HepG2 (cell line): Measurements from ENCODE around the gene WDR49. TPM values are rescaled to one million over a fixed set of nuclear protein-coding genes. Genes with fewer than 3 reads are reported as not detected.

ENCODE experiments used
- ATAC-seq: fragments of 200-7000 bp; cut with Tn5 transposase; 3 replicates; pipeline ENCODE4 v1.9.1; 2020; ENCODE audit warnings: mild to moderate bottlenecking, moderate library complexity
- BruUV-seq: library from RNA; stranded (reverse); fragments of 400-500 nt; replicated peaks from 2 replicates; lab custom pipeline; 2021; lab: Mats Ljungman, UMichigan
- CTCF ChIA-PET: fragments of 300-600 bp; formaldehyde crosslinking; extraction: SDS; loops from one replicate; lab custom pipeline; 2021; ENCODE audit warnings: low total read pairs, inconsistent platforms, low intra/inter-chr PET ratio; lab: Yijun Ruan, JAX
- POLR2A ChIA-PET: fragments of 350-600 bp; sonication (Branson Sonifier 250); formaldehyde crosslinking; loops from one replicate; lab custom pipeline; 2020; ENCODE audit warnings: antibody characterized with exemption, inconsistent platforms; lab: Yijun Ruan, JAX
- DNase-seq: peaks from one replicate; pipeline ENCODE4 v3.0.0-alpha.2; 2015; ENCODE audit warnings: low spot score
- FAIRE-seq: peaks from 3 replicates; lab custom pipeline; 2011; peaks lifted over from hg19 to GRCh38; lab: Jason Lieb, UNC
- H2AFZ ChIP-seq: one replicate; pipeline ENCODE4 v1.6.1; 2011; ENCODE audit warnings: low read length, inconsistent platforms
- H3K27ac ChIP-seq: fragments of 300-600 bp; 3 replicates; pipeline ENCODE4 v1.8.0; 2011; ENCODE audit warnings: mixed run types, mild to moderate bottlenecking, mixed read lengths, low read length, inconsistent platforms; ENCODE audit not compliant: insufficient read depth; ENCODE audit errors: extremely low read length
- H3K27me3 ChIP-seq, 2 experiments: fragments of 200-600 bp in 1 of 2; 2 replicates in 1 of 2; 3 replicates in 1 of 2; pipeline versions ENCODE4 v1.6.0 to v1.8.0; 2011; ENCODE audit warnings: low read length in 2 of 2, mild to moderate bottlenecking in 2 of 2, moderate library complexity in 2 of 2, inconsistent platforms in 1 of 2; ENCODE audit not compliant: insufficient read depth in 2 of 2, control insufficient read depth in 1 of 2
- H3K36me3 ChIP-seq, 2 experiments: fragments of 200-600 bp in 1 of 2; replicated peaks in 1 of 2; 2 replicates in 1 of 2; 3 replicates in 1 of 2; pipeline versions ENCODE4 v1.5.1 to v1.8.0; 2011; ENCODE audit warnings: low read length in 2 of 2, inconsistent platforms in 1 of 2; ENCODE audit not compliant: insufficient read depth in 2 of 2, control insufficient read depth in 1 of 2
- H3K4me1 ChIP-seq: 2 replicates; pipeline ENCODE4 v1.5.1; 2012; ENCODE audit warnings: low read length, inconsistent platforms; ENCODE audit not compliant: insufficient read depth
- H3K4me2 ChIP-seq: 2 replicates; pipeline ENCODE4 v1.6.0; 2011; ENCODE audit warnings: low read depth, low read length, inconsistent platforms
- H3K4me3 ChIP-seq, 3 experiments: fragments of 200-600 bp in 1 of 3; sonication (generic), shearing (Covaris generic) in 1 of 3; replicated peaks in 1 of 3; 2 replicates each; pipeline ENCODE4 v1.5.1; 2011 to 2016; ENCODE audit warnings: low read length in 3 of 3, inconsistent platforms in 2 of 3, low read depth in 2 of 3, mild to moderate bottlenecking in 2 of 3, control low read depth in 1 of 3, mixed read lengths in 1 of 3; ENCODE audit not compliant: insufficient read depth in 1 of 3
- H3K79me2 ChIP-seq: one replicate; pipeline ENCODE4 v1.6.1; 2011; ENCODE audit warnings: low read length, inconsistent platforms; ENCODE audit not compliant: insufficient read depth
- H3K9ac ChIP-seq: 2 replicates; pipeline ENCODE4 v1.6.0; 2011; ENCODE audit warnings: mild to moderate bottlenecking, low read depth, low read length, inconsistent platforms; ENCODE audit not compliant: insufficient read depth
- H3K9me3 ChIP-seq: 2 replicates; pipeline ENCODE4 v1.5.1; 2012; ENCODE audit warnings: mild to moderate bottlenecking, low read length
- H4K20me1 ChIP-seq: 2 replicates; pipeline ENCODE4 v1.6.0; 2011; ENCODE audit warnings: inconsistent platforms, mild to moderate bottlenecking, low read length, moderate library complexity; ENCODE audit not compliant: insufficient read depth
- ATF1 ChIP-seq: IDR thresholded peaks from 2 replicates; pipeline ENCODE4 v1.6.1; 2016; ENCODE audit warnings: mild to moderate bottlenecking, control low read depth
- CBX5 ChIP-seq: sonication (generic); formaldehyde crosslinking; IDR thresholded peaks from 2 replicates; pipeline ENCODE4 v1.4.0; 2020; ENCODE audit warnings: missing genetic modification reagents, borderline replicate concordance
- HNF4A ChIP-seq: sonication (generic); formaldehyde crosslinking; IDR thresholded peaks from 2 replicates; pipeline ENCODE4 v1.4.0; 2020; ENCODE audit warnings: missing genetic modification reagents
- JDP2 ChIP-seq: sonication (generic); formaldehyde crosslinking; IDR thresholded peaks from 2 replicates; pipeline ENCODE4 v1.8.1; 2022; ENCODE audit warnings: missing genetic modification reagents, borderline replicate concordance
- PCBP2 ChIP-seq: fragments of 200-400 bp; formaldehyde crosslinking; optimal IDR thresholded peaks from 2 replicates; pipeline ENCODE3; 2018; ENCODE audit warnings: low read length, low read depth; ENCODE audit not compliant: poor library complexity, severe bottlenecking
- RARG ChIP-seq: sonication (generic); formaldehyde crosslinking; IDR thresholded peaks from 2 replicates; pipeline ENCODE4 v1.4.0; 2020; ENCODE audit warnings: low read depth, mild to moderate bottlenecking, missing genetic modification reagents
- SALL2 ChIP-seq: sonication (generic); formaldehyde crosslinking; IDR thresholded peaks from 2 replicates; pipeline ENCODE4 v1.8.1; 2023; ENCODE audit warnings: mild to moderate bottlenecking, missing genetic modification reagents, inconsistent platforms
- SCMH1 ChIP-seq: sonication (generic); formaldehyde crosslinking; IDR thresholded peaks from 2 replicates; pipeline ENCODE4 v1.9.0; 2021; ENCODE audit warnings: missing genetic modification reagents, mild to moderate bottlenecking, borderline replicate concordance
- THAP8 ChIP-seq: sonication (generic); formaldehyde crosslinking; IDR thresholded peaks from 2 replicates; pipeline ENCODE4 v1.5.1; 2020; ENCODE audit warnings: missing genetic modification reagents, mild to moderate bottlenecking, borderline replicate concordance
- ZBTB39 ChIP-seq: sonication (generic); formaldehyde crosslinking; IDR thresholded peaks from 2 replicates; pipeline ENCODE4 v1.5.0; 2020; ENCODE audit warnings: missing genetic modification reagents
- ZIK1 ChIP-seq: sonication (generic); formaldehyde crosslinking; IDR thresholded peaks from 2 replicates; pipeline ENCODE4 v1.5.0; 2020; ENCODE audit warnings: mild to moderate bottlenecking, low read depth, missing genetic modification reagents, borderline replicate concordance
- ZNF230 ChIP-seq: sonication (generic); formaldehyde crosslinking; IDR thresholded peaks from 2 replicates; pipeline ENCODE4 v1.4.0; 2020; ENCODE audit warnings: mild to moderate bottlenecking, missing genetic modification reagents
- ZNF615 ChIP-seq: sonication (generic); formaldehyde crosslinking; IDR thresholded peaks from 2 replicates; pipeline ENCODE4 v1.5.0; 2020; ENCODE audit warnings: mild to moderate bottlenecking, missing genetic modification reagents, borderline replicate concordance
- ZNF773 ChIP-seq: sonication (generic); formaldehyde crosslinking; IDR thresholded peaks from 2 replicates; pipeline ENCODE4 v1.4.0; 2020; ENCODE audit warnings: missing genetic modification reagents, borderline replicate concordance
- WGBS: methylation state at CpG from one replicate; pipeline ENCODE4 v1.1.6; 2017; ENCODE audit warnings: low lambda C conversion rate; 5-methylcytosine and 5-hydroxymethylcytosine counted together
- in situ Hi-C: cut with HindIII; loops from 2 replicates; pipeline ENCODE4 v1.10.0; 2017; ENCODE audit warnings: low pct_unique_long_range_greater_than_20kb; ENCODE audit not compliant: extremely low pct_ligation_motif_present
- intact Hi-C: fragments of 100-400 bp; cut with micrococcal nuclease; formaldehyde crosslinking; loops from one replicate; pipeline ENCODE4 v1.10.0; 2022; ENCODE audit not compliant: unreplicated experiment
- polyA plus RNA-seq, 8 experiments: library from polyadenylated mRNA; depleted of rRNA in 3 of 8; stranded (reverse) in 7 of 8; unstranded in 1 of 8; fragments of >200 nt; fragmentation: Illumina TruSeq in 4 of 8; extraction: Trizol in 4 of 8; gene quantifications; 2 replicates each; pipeline versions ENCODE4 v1.2.1 to v1.2.3, GENCODE V29; 2011 to 2016; ENCODE audit warnings: low read depth in 4 of 8, missing spikeins in 1 of 8, mixed read lengths in 1 of 8; ENCODE audit not compliant: insufficient read depth in 1 of 8
- total RNA-seq, 5 experiments: library from RNA; depleted of rRNA; stranded (reverse); fragments of >200 nt; fragmentation: Illumina TruSeq; extraction: Trizol; gene quantifications; 2 replicates each; pipeline ENCODE4 v1.2.3, GENCODE V29; 2016; ENCODE audit warnings: low read depth in 1 of 5
- TF ChIP-seq, protein P1 (sequence below): sonication (generic); formaldehyde crosslinking; IDR thresholded peaks from 2 replicates; pipeline ENCODE4 v1.4.0; 2020; ENCODE audit warnings: mild to moderate bottlenecking, missing genetic modification reagents
- TF ChIP-seq, protein P2 (sequence below): sonication (generic); formaldehyde crosslinking; IDR thresholded peaks from 2 replicates; pipeline ENCODE4 v1.4.0; 2020; ENCODE audit warnings: mild to moderate bottlenecking, missing genetic modification reagents

The WDR49 gene
- total and polyA plus RNA-seq, 2 of the 13 experiments (the other 11 are each of a cell fraction or from before 2014, with no cell fraction given): 0.04 TPM; not detected in 1

- TF ChIP-seq ZBTB39 (CRISPR knock-in tag) (no peak), ZNF230 (CRISPR knock-in tag) (no peak), PCBP2 (no peak), HNF4A (CRISPR knock-in tag) (no peak), ATF1 (CRISPR knock-in tag) (no peak), SCMH1 (CRISPR knock-in tag) (no peak), ZNF615 (CRISPR knock-in tag) (no peak)
- TF ChIP-seq, protein P1, sequence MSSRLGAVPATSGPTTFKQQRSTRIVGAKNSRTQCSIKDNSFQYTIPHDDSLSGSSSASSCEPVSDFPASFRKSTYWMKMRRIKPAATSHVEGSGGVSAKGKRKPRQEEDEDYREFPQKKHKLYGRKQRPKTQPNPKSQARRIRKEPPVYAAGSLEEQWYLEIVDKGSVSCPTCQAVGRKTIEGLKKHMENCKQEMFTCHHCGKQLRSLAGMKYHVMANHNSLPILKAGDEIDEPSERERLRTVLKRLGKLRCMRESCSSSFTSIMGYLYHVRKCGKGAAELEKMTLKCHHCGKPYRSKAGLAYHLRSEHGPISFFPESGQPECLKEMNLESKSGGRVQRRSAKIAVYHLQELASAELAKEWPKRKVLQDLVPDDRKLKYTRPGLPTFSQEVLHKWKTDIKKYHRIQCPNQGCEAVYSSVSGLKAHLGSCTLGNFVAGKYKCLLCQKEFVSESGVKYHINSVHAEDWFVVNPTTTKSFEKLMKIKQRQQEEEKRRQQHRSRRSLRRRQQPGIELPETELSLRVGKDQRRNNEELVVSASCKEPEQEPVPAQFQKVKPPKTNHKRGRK (CRISPR knock-in tag): no peak
Observed at GRCh38 chr3:167657684-167658225, 4.0 kb upstream of the WDR49 start (continued).

GRCh38 chr3:167656821-167657220 is 3.1 kb upstream of the WDR49 start:
- ATAC-seq (no peak), DNase-seq (no peak), FAIRE-seq (no peak)
- H3K9me3 ChIP-seq: no peaks in the 10 kb centered on the region
- CTCF ChIA-PET: no interaction called here
- intact Hi-C loops: no loop called here
- H3K4me1 ChIP-seq: no peaks in the 10 kb centered on the region
- no peaks in the 10 kb centered on the region for H3K79me2 ChIP-seq
- POLR2A ChIA-PET: no interaction called here
- H4K20me1 ChIP-seq: no peaks in the 10 kb centered on the region
- no peak overlapping the region for H3K4me2 ChIP-seq
- H2AFZ ChIP-seq: no peak overlapping the region
- no peak overlapping the region for H3K4me3 ChIP-seq
- no peak overlapping the region for H3K27ac ChIP-seq
- no peak overlapping the region for H3K9ac ChIP-seq
- BruUV-seq: no TSS peak
- in situ Hi-C loops: no loop called here
- no peaks in the 10 kb centered on the region for H3K27me3 ChIP-seq
- H3K36me3 ChIP-seq: no peaks in the 10 kb centered on the region
- 0% methylated on average over 1 of the region's 1 CpG for WGBS
- no peak for TF ChIP-seq THAP8 (CRISPR knock-in tag)
- no peak for TF ChIP-seq CBX5
- no peak for TF ChIP-seq ZNF773 (CRISPR knock-in tag)
- TF ChIP-seq SALL2: no peak
- no peak for TF ChIP-seq ZIK1 (CRISPR knock-in tag)
- TF ChIP-seq, protein P2, sequence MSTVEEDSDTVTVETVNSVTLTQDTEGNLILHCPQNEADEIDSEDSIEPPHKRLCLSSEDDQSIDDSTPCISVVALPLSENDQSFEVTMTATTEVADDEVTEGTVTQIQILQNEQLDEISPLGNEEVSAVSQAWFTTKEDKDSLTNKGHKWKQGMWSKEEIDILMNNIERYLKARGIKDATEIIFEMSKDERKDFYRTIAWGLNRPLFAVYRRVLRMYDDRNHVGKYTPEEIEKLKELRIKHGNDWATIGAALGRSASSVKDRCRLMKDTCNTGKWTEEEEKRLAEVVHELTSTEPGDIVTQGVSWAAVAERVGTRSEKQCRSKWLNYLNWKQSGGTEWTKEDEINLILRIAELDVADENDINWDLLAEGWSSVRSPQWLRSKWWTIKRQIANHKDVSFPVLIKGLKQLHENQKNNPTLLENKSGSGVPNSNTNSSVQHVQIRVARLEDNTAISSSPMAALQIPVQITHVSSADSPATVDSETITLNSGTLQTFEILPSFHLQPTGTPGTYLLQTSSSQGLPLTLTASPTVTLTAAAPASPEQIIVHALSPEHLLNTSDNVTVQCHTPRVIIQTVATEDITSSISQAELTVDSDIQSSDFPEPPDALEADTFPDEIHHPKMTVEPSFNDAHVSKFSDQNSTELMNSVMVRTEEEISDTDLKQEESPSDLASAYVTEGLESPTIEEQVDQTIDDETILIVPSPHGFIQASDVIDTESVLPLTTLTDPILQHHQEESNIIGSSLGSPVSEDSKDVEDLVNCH (CRISPR knock-in tag): no peak
- no peak for TF ChIP-seq JDP2 (CRISPR knock-in tag)
- no peak for TF ChIP-seq RARG
